ENCODE measurements around the gene LRIG1.
"Not testable (repeated sequence)": the region's sequence is repeated elsewhere in the genome, so short reads cannot be mapped to it uniquely, and the experiment has no call there.

LRIG1 gene

GRCh38 chr3:66441129-66441528 is 59.7 kb downstream of the LRIG1 start:
- no peak for DNase-seq

GRCh38 chr3:66439666-66440344 is 61.0 kb downstream of the LRIG1 start:
- DNase-seq: no peak

- no peak for DNase-seq
Observed at GRCh38 chr3:66438046-66438445, 62.8 kb downstream of the LRIG1 start.

- DNase-seq: no peak
Observed at GRCh38 chr3:66437341-66437929, 63.4 kb downstream of the LRIG1 start.

GRCh38 chr3:66435989-66436388 is 64.8 kb downstream of the LRIG1 start:
- DNase-seq: no peak

GRCh38 chr3:66434726-66435125 is 66.1 kb downstream of the LRIG1 start:
- DNase-seq: no peak

GRCh38 chr3:66433522-66433782 is 67.4 kb downstream of the LRIG1 start:
- no peak for DNase-seq

GRCh38 chr3:66432767-66433521 is 67.9 kb downstream of the LRIG1 start:
- no peak for DNase-seq

- DNase-seq: no peak
Observed at GRCh38 chr3:66432041-66432766, 68.6 kb downstream of the LRIG1 start.

- DNase-seq: no peak
Observed at GRCh38 chr3:66431494-66431893, 69.3 kb downstream of the LRIG1 start.

- DNase-seq: no peak
Observed at GRCh38 chr3:66430876-66431275, 69.9 kb downstream of the LRIG1 start.

- no peak for DNase-seq
Observed at GRCh38 chr3:66428733-66429132, 72.1 kb downstream of the LRIG1 start.

GRCh38 chr3:66427951-66428474 is 72.8 kb downstream of the LRIG1 start:
- DNase-seq: no peak

- no peak for DNase-seq
Observed at GRCh38 chr3:66427352-66427751, 73.5 kb downstream of the LRIG1 start.

- DNase-seq: no peak
Observed at GRCh38 chr3:66426135-66426534, 74.7 kb downstream of the LRIG1 start.

GRCh38 chr3:66425576-66426114 is 75.2 kb downstream of the LRIG1 start:
- no peak for DNase-seq

- no peak for DNase-seq
Observed at GRCh38 chr3:66425032-66425431, 75.8 kb downstream of the LRIG1 start.

GRCh38 chr3:66423791-66424190 is 77.0 kb downstream of the LRIG1 start:
- DNase-seq: no peak

- not testable (repeated sequence) for DNase-seq
Observed at GRCh38 chr3:66421893-66422292, 78.9 kb downstream of the LRIG1 start.

GRCh38 chr3:66421144-66421543 is 79.7 kb downstream of the LRIG1 start:
- DNase-seq: not testable (repeated sequence)

GRCh38 chr3:66419036-66419435 is 81.8 kb downstream of the LRIG1 start:
- no peak for DNase-seq

- DNase-seq: no peak
Observed at GRCh38 chr3:66418475-66418931, 82.3 kb downstream of the LRIG1 start.
